ENCODE results near the gene TPP2.

Gene TPP2

GRCh38 chr13:102710261-102710679 is 113.5 kb downstream of the TPP2 start:
- Histone ChIP-seq H3K36me3 (replicated peaks; ENCODE audit: low read depth, low read length) (no peaks in the 10 kb centered on the region), H3K4me2 (ENCODE audit: low read length) (no peak overlapping the region), H4K20me1 (ENCODE audit: insufficient read depth, low read length) (no peaks in the 10 kb centered on the region), H3K79me2 (ENCODE audit: low read length) (no peaks in the 10 kb centered on the region), H3K27ac (ENCODE audit: low read length) (no peak overlapping the region), H3K9me3 (ENCODE audit: insufficient read depth, low read length) (no peaks in the 10 kb centered on the region), H2AFZ (ENCODE audit: low read depth, low read length) (no peak overlapping the region), H3K4me3 (ENCODE audit: low read length) (no peak overlapping the region), H3K4me1 (ENCODE audit: low read length) (no peaks in the 10 kb centered on the region), H3K27me3 (ENCODE audit: low read depth, low read length) (peaks cover 6% of the 10 kb centered on the region; the same call in 1 of the 2 replicates), H3K9ac (ENCODE audit: low read length) (no peak overlapping the region)
- TF ChIP-seq CTCF (IDR thresholded peaks at IDR 0.05; ENCODE audit: low read depth, low read length), result no peak
- TF ChIP-seq EZH2phosphoT487 (IDR thresholded peaks at IDR 0.05; ENCODE audit: low read depth), result no peak

GRCh38 chr13:102715447-102715846 is 118.7 kb downstream of the TPP2 start:
- H3K9ac ChIP-seq (ENCODE audit: low read length), result no peak overlapping the region
- no peak for TF ChIP-seq CTCF (IDR thresholded peaks at IDR 0.05; ENCODE audit: low read depth, low read length)
- TF ChIP-seq EZH2phosphoT487 (IDR thresholded peaks at IDR 0.05; ENCODE audit: low read depth), result no peak
- H4K20me1 ChIP-seq (ENCODE audit: insufficient read depth, low read length), result no peaks in the 10 kb centered on the region
- H3K4me1 ChIP-seq (ENCODE audit: low read length), result no peaks in the 10 kb centered on the region
- no peak overlapping the region for H3K4me2 ChIP-seq (ENCODE audit: low read length)
- H3K27ac ChIP-seq (ENCODE audit: low read length), result no peak overlapping the region
- no peaks in the 10 kb centered on the region for H3K36me3 ChIP-seq (replicated peaks; ENCODE audit: low read depth, low read length)
- no peaks in the 10 kb centered on the region for H3K79me2 ChIP-seq (ENCODE audit: low read length)
- no peaks in the 10 kb centered on the region for H3K9me3 ChIP-seq (ENCODE audit: insufficient read depth, low read length)
- H2AFZ ChIP-seq (ENCODE audit: low read depth, low read length), result no peak overlapping the region
- H3K27me3 ChIP-seq (ENCODE audit: low read depth, low read length), result no peaks in the 10 kb centered on the region
- no peak overlapping the region for H3K4me3 ChIP-seq (ENCODE audit: low read length)

GRCh38 chr13:102718746-102719145 is 122.0 kb downstream of the TPP2 start:
- Histone ChIP-seq H3K27me3 (ENCODE audit: low read depth, low read length) (peaks cover 9% of the 10 kb centered on the region; the same call in 1 of the 2 replicates), H3K9ac (ENCODE audit: low read length) (no peak overlapping the region), H2AFZ (ENCODE audit: low read depth, low read length) (no peak overlapping the region), H3K4me1 (ENCODE audit: low read length) (no peaks in the 10 kb centered on the region), H3K4me3 (ENCODE audit: low read length) (no peak overlapping the region), H3K9me3 (ENCODE audit: insufficient read depth, low read length) (no peaks in the 10 kb centered on the region), H3K79me2 (ENCODE audit: low read length) (no peaks in the 10 kb centered on the region), H3K27ac (ENCODE audit: low read length) (no peak overlapping the region), H4K20me1 (ENCODE audit: insufficient read depth, low read length) (no peaks in the 10 kb centered on the region), H3K4me2 (ENCODE audit: low read length) (no peak overlapping the region), H3K36me3 (replicated peaks; ENCODE audit: low read depth, low read length) (no peaks in the 10 kb centered on the region)
- TF ChIP-seq EZH2phosphoT487 (IDR thresholded peaks at IDR 0.05; ENCODE audit: low read depth), result no peak
- no peak for TF ChIP-seq CTCF (IDR thresholded peaks at IDR 0.05; ENCODE audit: low read depth, low read length)

- Histone ChIP-seq H3K4me2 (ENCODE audit: low read length) (no peak overlapping the region), H3K27ac (ENCODE audit: low read length) (no peak overlapping the region), H2AFZ (ENCODE audit: low read depth, low read length) (no peak overlapping the region), H3K4me3 (ENCODE audit: low read length) (no peak overlapping the region), H3K36me3 (replicated peaks; ENCODE audit: low read depth, low read length) (no peaks in the 10 kb centered on the region), H3K9me3 (ENCODE audit: insufficient read depth, low read length) (no peaks in the 10 kb centered on the region), H4K20me1 (ENCODE audit: insufficient read depth, low read length) (no peaks in the 10 kb centered on the region), H3K9ac (ENCODE audit: low read length) (no peak overlapping the region), H3K27me3 (ENCODE audit: low read depth, low read length) (peaks cover 9% of the 10 kb centered on the region; the same call in 1 of the 2 replicates), H3K4me1 (ENCODE audit: low read length) (no peaks in the 10 kb centered on the region), H3K79me2 (ENCODE audit: low read length) (no peaks in the 10 kb centered on the region)
- TF ChIP-seq EZH2phosphoT487 (IDR thresholded peaks at IDR 0.05; ENCODE audit: low read depth), result no peak
- TF ChIP-seq CTCF (IDR thresholded peaks at IDR 0.05; ENCODE audit: low read depth, low read length), result no peak
These were observed 125.0 kb downstream of the TPP2 start for GRCh38 chr13:102721800-102722231.
